ENCODE results near the gene GBGT1.

DNA sequence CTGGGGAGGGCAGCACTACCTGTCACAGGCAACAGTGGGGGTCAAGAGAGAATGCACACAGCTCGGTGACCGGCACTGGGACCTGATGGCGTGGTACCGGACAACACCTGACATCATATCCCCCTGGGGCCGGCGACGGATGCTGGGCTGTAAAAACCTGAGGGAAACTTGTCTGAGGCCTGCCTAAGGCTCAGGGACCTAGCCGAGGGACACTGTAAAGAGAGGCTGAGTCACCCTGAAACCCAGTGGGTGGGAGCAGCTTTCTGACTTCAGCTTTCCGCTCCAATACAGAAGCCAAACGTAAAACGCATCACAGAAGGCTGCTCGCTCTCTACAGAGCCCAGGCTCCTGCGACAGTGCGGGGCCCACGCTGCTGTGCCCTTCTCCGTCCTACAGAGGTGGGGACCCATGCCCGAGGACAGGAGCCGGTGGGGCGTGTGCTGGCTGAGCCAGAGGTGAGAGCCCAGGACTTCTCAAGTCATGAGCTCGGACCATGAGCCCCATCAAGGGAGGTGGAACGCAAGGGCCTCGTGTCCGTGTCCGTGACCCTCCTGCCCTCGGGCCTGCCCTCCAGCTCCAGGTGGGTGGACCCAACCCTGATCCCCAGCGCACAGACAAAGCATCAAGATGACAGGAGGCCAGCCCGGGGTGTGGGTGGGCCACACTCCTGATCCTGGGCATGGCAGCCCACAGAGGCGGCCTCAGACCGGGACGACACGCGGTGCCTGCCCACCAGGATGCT is 47.9 kb downstream of the GBGT1 start:
- TF ChIP-seq POLR2AphosphoS5 (IDR thresholded peaks at IDR 0.05; ENCODE audit: low read depth, low read length) (no peak), TAF1 (IDR thresholded peaks at IDR 0.05; ENCODE audit: borderline replicate concordance, insufficient read depth, low read length) (no peak), REST (IDR thresholded peaks at IDR 0.05; ENCODE audit: insufficient read depth in 1 of 2, low read depth in 2 of 2, low read length in 2 of 2) (no peak), SIN3A (IDR thresholded peaks at IDR 0.05; ENCODE audit: borderline replicate concordance, insufficient read depth, low read length) (no peak)
